Uterus (tissue), 4 donors: Measurements from ENCODE around the gene MYORG. TPM values are rescaled to one million over a fixed set of nuclear protein-coding genes. Genes with fewer than 3 reads are reported as not detected.
A peak's percentile ranks its signal among the peaks of the same experiment; 100 is the strongest.

Source experiments
- DNase-seq, 2 donors: peaks; one replicate each; pipeline ENCODE4 v3.0.0-alpha.2; 2019 to 2020
- H3K27ac ChIP-seq, 2 donors: fragments of 200-600 bp; sonication (generic); 1 replicate in 1 of 2; 2 replicates in 1 of 2; pipeline ENCODE4 v1.5.1; 2016 to 2018
- H3K27me3 ChIP-seq, 2 donors: fragments of 200-600 bp; sonication (generic); one replicate each; pipeline ENCODE4 v1.5.1; 2018 to 2019; ENCODE audit warnings: control low read depth in 1 of 2
- H3K36me3 ChIP-seq, 2 donors: fragments of 200-600 bp; sonication (generic); one replicate each; pipeline ENCODE4 v1.5.1; 2019; ENCODE audit warnings: control low read depth in 1 of 2
- H3K4me1 ChIP-seq, 2 donors: fragments of 200-600 bp; sonication (generic); one replicate each; pipeline ENCODE4 v1.5.1; 2018 to 2019; ENCODE audit warnings: control low read depth in 1 of 2
- H3K4me3 ChIP-seq, 2 donors: fragments of 200-600 bp; sonication (generic); 1 replicate in 1 of 2; 2 replicates in 1 of 2; pipeline ENCODE4 v1.5.1; 2018 to 2019; ENCODE audit warnings: mild to moderate bottlenecking in 1 of 2
- H3K9me3 ChIP-seq, 2 donors: fragments of 200-600 bp; sonication (generic); one replicate each; pipeline ENCODE4 v1.5.1; 2019; ENCODE audit warnings: control low read depth in 1 of 2
- CTCF ChIP-seq, 4 experiments: fragments of 200-600 bp in 2 of 4; fragments of 450-650 bp in 2 of 4; sonication (generic) in 2 of 4; IDR thresholded peaks; one replicate each; pipeline ENCODE4 v1.5.1; 2016 to 2019; ENCODE audit warnings: antibody characterized with exemption in 4 of 4, mild to moderate bottlenecking in 2 of 4, moderate library complexity in 1 of 4
- POLR2A ChIP-seq, 2 donors: fragments of 450-650 bp; IDR thresholded peaks; one replicate each; pipeline ENCODE4 v1.6.1; 2016; ENCODE audit warnings: antibody characterized with exemption in 2 of 2, mild to moderate bottlenecking in 1 of 2, moderate library complexity in 1 of 2
- intact Hi-C: fragments of 100-400 bp; cut with DNase I; formaldehyde crosslinking; loops from one replicate; pipeline ENCODE4 v1.15.1; 2023; ENCODE audit warnings: low total_unique reads
- total RNA-seq, 4 donors: library from RNA; depleted of rRNA in 3 of 4; stranded (reverse); fragments of >200 nt in 3 of 4; gene quantifications; one replicate each; pipeline versions ENCODE4 v1.1.0 to v1.2.4, GENCODE V29; 2014 to 2023
- donor health status: DM: yes; HTN: yes; CAD: no.

Gene MYORG
- 1 to 10 TPM in 3 of 4 donors, under 1 TPM in 1; under 0.01 to 6.6 (median 2.3) TPM for total RNA-seq

GRCh38 chr9:34376596-34377403 is at the start of gene MYORG:
MYORG (minus strand) TSS chr9:34376898; CDS start chr9:34372943, 3,955 bp downstream.
- no peaks in the 10 kb centered on the region for H3K9me3 ChIP-seq
- no peaks in the 10 kb centered on the region for H3K27me3 ChIP-seq
- H3K4me3 ChIP-seq, result peak within 1 kb of the TSS; percentile 53 to 64
- intact Hi-C loops, result no loop called here
- TF ChIP-seq CTCF (IDR thresholded peaks at IDR 0.05), result no peak
- TF ChIP-seq POLR2A (IDR thresholded peaks at IDR 0.05), result peak; percentile 46 to 51
- peak; percentile 90 to 91 for DNase-seq
- H3K4me1 ChIP-seq, result peaks cover 0 to 4% of the 10 kb centered on the region in 2 donors
- no peaks in the 10 kb centered on the region for H3K36me3 ChIP-seq
- peak within 1 kb of the TSS; percentile 64 to 66 for H3K27ac ChIP-seq

- Histone ChIP-seq H3K4me1 (no peaks in the 10 kb centered on the region), H3K27me3 (no peaks in the 10 kb centered on the region), H3K4me3 (no peak overlapping the region), H3K9me3 (no peaks in the 10 kb centered on the region), H3K27ac (no peak overlapping the region), H3K36me3 (no peaks in the 10 kb centered on the region)
- TF ChIP-seq POLR2A (IDR thresholded peaks at IDR 0.05) (no peak), CTCF (IDR thresholded peaks at IDR 0.05) (no peak)
- DNase-seq, result no peak
- intact Hi-C loops, result no loop called here
Observed at GRCh38 chr9:34419716-34420504, 43.2 kb upstream of the MYORG start.

- intact Hi-C loops, result no loop called here
- H3K27me3 ChIP-seq, result no peaks in the 10 kb centered on the region
- H3K27ac ChIP-seq, result no peak overlapping the region
- H3K4me3 ChIP-seq, result no peak overlapping the region
- no peaks in the 10 kb centered on the region for H3K4me1 ChIP-seq
- no peaks in the 10 kb centered on the region for H3K36me3 ChIP-seq
- no peak for DNase-seq
- H3K9me3 ChIP-seq, result no peaks in the 10 kb centered on the region
- TF ChIP-seq POLR2A (IDR thresholded peaks at IDR 0.05) (no peak), CTCF (IDR thresholded peaks at IDR 0.05) (no peak)
Observed at GRCh38 chr9:34417734-34418133, 41.0 kb upstream of the MYORG start.

GRCh38 chr9:34413231-34413852 is 36.6 kb upstream of the MYORG start:
- TF ChIP-seq CTCF (IDR thresholded peaks at IDR 0.05) (no peak), POLR2A (IDR thresholded peaks at IDR 0.05) (no peak)
- Histone ChIP-seq H3K27me3 (no peaks in the 10 kb centered on the region), H3K4me3 (no peak overlapping the region), H3K4me1 (no peaks in the 10 kb centered on the region), H3K9me3 (no peaks in the 10 kb centered on the region), H3K36me3 (no peaks in the 10 kb centered on the region), H3K27ac (no peak overlapping the region)
- intact Hi-C loops, result no loop called here
- peak in 1 of 2 donors; percentile 31 for DNase-seq
